ENCODE results near the gene FGF12.

FGF12 gene

DNA sequence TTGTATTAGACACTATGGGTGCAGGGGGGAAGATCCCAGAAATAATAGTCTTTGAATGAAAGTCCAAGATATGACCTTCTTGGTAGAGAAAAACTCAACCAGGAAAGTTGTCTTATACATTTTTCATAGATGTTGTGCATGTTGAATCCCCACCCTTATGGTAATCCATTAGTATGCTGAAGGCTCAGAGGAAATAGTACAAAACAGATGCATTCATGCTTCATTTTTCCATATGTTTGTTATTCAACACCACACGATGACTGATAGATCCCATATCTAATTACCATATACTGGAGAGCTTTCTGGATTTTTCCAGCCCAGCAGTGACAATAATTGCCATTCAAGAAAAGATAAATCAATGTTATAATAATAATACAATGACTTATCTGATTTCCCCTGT is 487.4 kb downstream of the FGF12 start:
- TF ChIP-seq, protein P1, sequence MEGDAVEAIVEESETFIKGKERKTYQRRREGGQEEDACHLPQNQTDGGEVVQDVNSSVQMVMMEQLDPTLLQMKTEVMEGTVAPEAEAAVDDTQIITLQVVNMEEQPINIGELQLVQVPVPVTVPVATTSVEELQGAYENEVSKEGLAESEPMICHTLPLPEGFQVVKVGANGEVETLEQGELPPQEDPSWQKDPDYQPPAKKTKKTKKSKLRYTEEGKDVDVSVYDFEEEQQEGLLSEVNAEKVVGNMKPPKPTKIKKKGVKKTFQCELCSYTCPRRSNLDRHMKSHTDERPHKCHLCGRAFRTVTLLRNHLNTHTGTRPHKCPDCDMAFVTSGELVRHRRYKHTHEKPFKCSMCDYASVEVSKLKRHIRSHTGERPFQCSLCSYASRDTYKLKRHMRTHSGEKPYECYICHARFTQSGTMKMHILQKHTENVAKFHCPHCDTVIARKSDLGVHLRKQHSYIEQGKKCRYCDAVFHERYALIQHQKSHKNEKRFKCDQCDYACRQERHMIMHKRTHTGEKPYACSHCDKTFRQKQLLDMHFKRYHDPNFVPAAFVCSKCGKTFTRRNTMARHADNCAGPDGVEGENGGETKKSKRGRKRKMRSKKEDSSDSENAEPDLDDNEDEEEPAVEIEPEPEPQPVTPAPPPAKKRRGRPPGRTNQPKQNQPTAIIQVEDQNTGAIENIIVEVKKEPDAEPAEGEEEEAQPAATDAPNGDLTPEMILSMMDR (IDR thresholded peaks at IDR 0.05; ENCODE audit: borderline replicate concordance, control extremely low read depth, extremely low read depth, insufficient read depth, missing control alignments): no peak
- in situ Hi-C loops (cut with MboI; ENCODE audit: low sequenced_read_pairs, unreplicated experiment): no loop called here

DNA sequence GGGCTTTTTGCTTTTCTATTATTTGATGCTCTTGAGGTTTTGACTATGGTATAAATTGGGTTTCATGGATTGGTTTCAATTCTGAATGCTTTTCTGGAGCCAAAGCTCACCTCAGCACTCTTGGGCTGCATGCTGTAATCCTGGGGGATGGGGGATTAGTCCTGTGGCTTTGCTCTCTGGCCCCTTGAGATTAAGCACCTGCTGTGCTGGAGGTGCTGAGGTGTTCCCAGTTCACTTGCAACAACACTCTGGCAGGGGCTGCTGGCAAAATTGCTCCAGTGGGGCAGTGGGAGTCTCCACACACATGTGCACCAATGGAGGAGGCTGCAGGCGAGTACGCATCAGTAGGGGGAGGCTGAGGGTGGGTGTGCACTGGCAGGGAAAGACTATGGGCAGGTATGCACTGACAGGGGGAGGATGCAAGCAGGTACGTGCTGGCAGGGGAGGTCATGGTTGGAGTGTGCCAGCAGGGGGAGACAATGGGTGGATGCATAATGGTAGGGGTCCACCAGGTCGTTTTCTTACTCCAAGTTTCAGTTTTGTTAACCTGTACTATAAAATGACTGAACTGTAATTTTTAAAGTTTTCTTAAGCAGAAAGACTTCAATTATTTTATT is 489.2 kb downstream of the FGF12 start:
- in situ Hi-C loops (cut with MboI; ENCODE audit: low sequenced_read_pairs, unreplicated experiment): no loop called here
- DNase-seq (ENCODE audit: low spot score): no peak
- TF ChIP-seq, protein P1 (IDR thresholded peaks at IDR 0.05; ENCODE audit: borderline replicate concordance, control extremely low read depth, extremely low read depth, insufficient read depth, missing control alignments): no peak

More for the DNA sequence above, 487.4 kb downstream of the FGF12 start:
- no peak for DNase-seq (ENCODE audit: low spot score)

DNA sequence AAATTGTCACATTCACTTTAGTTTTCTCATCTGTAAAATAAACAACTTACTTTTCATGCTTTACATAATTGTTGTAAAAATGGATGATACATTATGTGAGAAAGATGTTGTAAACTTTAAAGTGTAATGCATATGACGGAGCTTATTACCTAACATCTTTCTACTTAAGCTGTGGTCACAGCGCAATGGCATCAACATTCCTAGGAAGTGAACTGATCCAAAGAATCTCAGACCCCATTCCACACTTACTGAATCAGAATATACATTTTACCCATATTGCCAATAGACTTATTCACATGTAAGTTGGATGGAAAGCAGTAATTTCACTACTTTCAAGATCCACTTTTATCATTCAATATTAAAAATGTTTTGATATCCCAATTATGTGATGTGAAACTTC is 497.5 kb downstream of the FGF12 start:
- TF ChIP-seq, protein P1 (IDR thresholded peaks at IDR 0.05; ENCODE audit: borderline replicate concordance, control extremely low read depth, extremely low read depth, insufficient read depth, missing control alignments): no peak
- no peak for DNase-seq (ENCODE audit: low spot score)
- in situ Hi-C loops (cut with MboI; ENCODE audit: low sequenced_read_pairs, unreplicated experiment): no loop called here

DNA sequence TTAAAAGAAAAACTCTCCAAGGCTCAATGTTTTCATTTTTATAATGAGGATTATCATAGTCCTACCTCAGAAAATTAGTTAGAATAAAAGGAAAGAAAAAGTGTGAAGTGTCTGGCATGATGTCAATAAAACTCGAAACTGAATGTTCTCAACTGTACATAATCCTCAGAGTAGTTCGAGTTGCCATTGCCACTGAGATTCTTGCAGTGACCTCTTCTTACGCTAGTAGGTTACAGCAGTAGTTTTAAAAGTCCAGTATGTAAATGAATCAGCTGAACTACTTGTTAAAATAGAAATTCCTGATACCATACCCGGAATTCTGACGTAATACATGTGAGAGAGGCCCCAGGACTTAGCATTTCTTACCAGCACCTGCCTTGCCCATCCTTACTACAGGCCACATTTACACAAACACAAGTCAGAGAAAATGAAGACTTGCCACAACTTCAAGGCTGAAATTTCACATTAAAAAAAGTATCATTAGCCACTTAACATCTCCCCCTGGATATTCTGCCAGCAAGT is 502.6 kb downstream of the FGF12 start:
- no peak for DNase-seq (ENCODE audit: low spot score)
- in situ Hi-C loops (cut with MboI; ENCODE audit: low sequenced_read_pairs, unreplicated experiment): no loop called here
- TF ChIP-seq, protein P1 (IDR thresholded peaks at IDR 0.05; ENCODE audit: borderline replicate concordance, control extremely low read depth, extremely low read depth, insufficient read depth, missing control alignments): no peak

DNA sequence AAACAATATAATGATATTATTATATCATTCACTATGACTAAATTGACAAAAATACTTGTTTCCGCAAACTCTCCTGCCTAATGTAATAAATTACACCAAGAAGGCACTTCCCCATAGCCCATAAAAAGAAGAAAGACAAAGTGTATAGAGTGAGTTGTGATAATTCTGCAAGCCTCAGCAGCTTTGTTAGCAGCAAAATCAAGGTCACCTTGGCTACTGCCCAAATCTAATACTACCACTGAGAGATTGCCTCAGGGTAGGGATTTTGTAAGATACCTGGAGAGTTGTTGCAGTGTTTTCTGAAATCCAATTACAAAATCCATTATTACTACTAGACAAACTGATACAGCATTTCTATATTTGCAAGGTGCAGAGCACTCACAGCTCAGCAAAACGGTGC is 503.5 kb downstream of the FGF12 start:
- DNase-seq (ENCODE audit: low spot score): no peak
- in situ Hi-C loops (cut with MboI; ENCODE audit: low sequenced_read_pairs, unreplicated experiment): no loop called here

DNA sequence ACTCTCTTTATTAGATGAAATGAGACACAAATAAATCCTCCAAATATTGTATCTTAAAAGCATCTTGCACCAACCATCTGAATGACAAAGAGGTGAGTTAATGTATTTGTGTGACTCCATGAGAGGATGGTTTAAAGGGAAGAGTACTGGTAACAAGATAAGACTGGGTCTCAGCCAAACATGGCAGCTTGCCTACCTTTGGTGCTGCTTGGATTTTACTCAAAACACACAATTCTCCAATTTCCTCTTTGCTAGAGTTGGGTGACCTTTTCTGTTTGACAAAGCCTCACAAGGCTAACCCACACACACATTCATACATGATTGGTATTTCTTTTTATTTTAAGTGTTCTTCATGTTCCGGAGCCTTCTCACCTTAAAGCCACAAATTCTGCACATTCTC is 506.4 kb downstream of the FGF12 start:
- DNase-seq (ENCODE audit: low spot score): no peak
- in situ Hi-C loops (cut with MboI; ENCODE audit: low sequenced_read_pairs, unreplicated experiment): no loop called here
- TF ChIP-seq, protein P1 (IDR thresholded peaks at IDR 0.05; ENCODE audit: borderline replicate concordance, control extremely low read depth, extremely low read depth, insufficient read depth, missing control alignments): no peak

More for the DNA sequence above, 503.5 kb downstream of the FGF12 start:
- TF ChIP-seq, protein P1 (IDR thresholded peaks at IDR 0.05; ENCODE audit: borderline replicate concordance, control extremely low read depth, extremely low read depth, insufficient read depth, missing control alignments): no peak
